ENCODE results near the gene MTMR12. TPM values are rescaled to one million over a fixed set of nuclear protein-coding genes. Genes with fewer than 3 reads are reported as not detected.

MTMR12 gene
- total and polyA plus RNA-seq, 2 donors (not counting 3 experiments of a cell fraction or from before 2014, with no cell fraction given) = 18.2 to 38.6 TPM

- no peak overlapping the region for H3K9ac ChIP-seq (replicated peaks; ENCODE audit: extremely low read depth, insufficient read depth, low read length)
- no TSS peak for BruUV-seq (replicated peaks)
- dilution Hi-C loops (cut with MboI; ENCODE audit: extremely low pct_ligation_motif_present, low sequenced_read_pairs) = no loop called here
Observed at GRCh38 chr5:32329395-32329834, 16.7 kb upstream of the MTMR12 start.

More at GRCh38 chr5:32329395-32329834, 16.7 kb upstream of the MTMR12 start:
- FAIRE-seq (peak; percentile 91), DNase-seq (ENCODE audit: low read depth, low spot score) (peak; percentile 80)
- Histone ChIP-seq H4K20me1 (replicated peaks; ENCODE audit: control insufficient read depth, extremely low read depth, insufficient read depth, low read length) (no peaks in the 10 kb centered on the region), H3K27ac (ENCODE audit: insufficient read depth, low read depth, low read length) (no peak overlapping the region), H3K27me3 (ENCODE audit: control insufficient read depth in 2 of 2, insufficient read depth in 2 of 2, low read length in 2 of 2) (no peaks in the 10 kb centered on the region), H3K4me3 (replicated peaks in 1 of 3; ENCODE audit: insufficient read depth in 1 of 3, low read depth in 1 of 3, low read length in 3 of 3) (no peak overlapping the region), H3K36me3 (ENCODE audit: control insufficient read depth in 2 of 2, extremely low read depth in 1 of 2, insufficient read depth in 2 of 2, low read length in 2 of 2) (no peaks in the 10 kb centered on the region), H3K79me2 (ENCODE audit: control insufficient read depth, insufficient read depth, low read length) (no peaks in the 10 kb centered on the region), H3K4me1 (ENCODE audit: control insufficient read depth, extremely low read depth, insufficient read depth, low read length) (no peaks in the 10 kb centered on the region), H2AFZ (ENCODE audit: low read depth, low read length) (peak overlapping the region; percentile 6), H3K4me2 (ENCODE audit: insufficient read depth, low read length) (no peak overlapping the region), H3K9me3 (replicated peaks; ENCODE audit: control insufficient read depth, insufficient read depth, low read length) (no peaks in the 10 kb centered on the region), H3K9me1 (replicated peaks; ENCODE audit: control insufficient read depth, extremely low read depth, insufficient read depth, low read length) (no peaks in the 10 kb centered on the region)
- ChIA-PET POLR2A (interaction anchor here (1.0 kb wide), 1 partner anchor 97 kb away, joined by 3 read pairs; no protein-coding TSS in a partner anchor), CTCF (interaction anchor here (0.6 to 5.5 kb wide), 44 partner anchors 8 to 503 kb away, joined by 3 to 325 read pairs (median 4); partner anchors contain the start of gene GOLPH3)
- TF ChIP-seq JUN (IDR thresholded peaks at IDR 0.05; ENCODE audit: borderline replicate concordance, insufficient read depth, insufficient read length, low read depth) (no peak), FOS (IDR thresholded peaks at IDR 0.05; ENCODE audit: borderline replicate concordance, insufficient read depth, low read length) (no peak), CTCF (IDR thresholded peaks at IDR 0.05; ENCODE audit: extremely low read depth in 1 of 2, insufficient read depth in 1 of 2, low read depth in 1 of 2, low read length in 2 of 2) (peak; percentile 60 to 80), POLR2A (IDR thresholded peaks at IDR 0.05; ENCODE audit: low read depth, low read length) (no peak)
- intact Hi-C loops (cut with micrococcal nuclease) = loop anchor here (1.0 to 2.0 kb wide), 6 partner anchors 55 to 504 kb away; partner anchors contain the start of gene GOLPH3
